ENCODE results near the gene JUP.

The JUP gene

DNA sequence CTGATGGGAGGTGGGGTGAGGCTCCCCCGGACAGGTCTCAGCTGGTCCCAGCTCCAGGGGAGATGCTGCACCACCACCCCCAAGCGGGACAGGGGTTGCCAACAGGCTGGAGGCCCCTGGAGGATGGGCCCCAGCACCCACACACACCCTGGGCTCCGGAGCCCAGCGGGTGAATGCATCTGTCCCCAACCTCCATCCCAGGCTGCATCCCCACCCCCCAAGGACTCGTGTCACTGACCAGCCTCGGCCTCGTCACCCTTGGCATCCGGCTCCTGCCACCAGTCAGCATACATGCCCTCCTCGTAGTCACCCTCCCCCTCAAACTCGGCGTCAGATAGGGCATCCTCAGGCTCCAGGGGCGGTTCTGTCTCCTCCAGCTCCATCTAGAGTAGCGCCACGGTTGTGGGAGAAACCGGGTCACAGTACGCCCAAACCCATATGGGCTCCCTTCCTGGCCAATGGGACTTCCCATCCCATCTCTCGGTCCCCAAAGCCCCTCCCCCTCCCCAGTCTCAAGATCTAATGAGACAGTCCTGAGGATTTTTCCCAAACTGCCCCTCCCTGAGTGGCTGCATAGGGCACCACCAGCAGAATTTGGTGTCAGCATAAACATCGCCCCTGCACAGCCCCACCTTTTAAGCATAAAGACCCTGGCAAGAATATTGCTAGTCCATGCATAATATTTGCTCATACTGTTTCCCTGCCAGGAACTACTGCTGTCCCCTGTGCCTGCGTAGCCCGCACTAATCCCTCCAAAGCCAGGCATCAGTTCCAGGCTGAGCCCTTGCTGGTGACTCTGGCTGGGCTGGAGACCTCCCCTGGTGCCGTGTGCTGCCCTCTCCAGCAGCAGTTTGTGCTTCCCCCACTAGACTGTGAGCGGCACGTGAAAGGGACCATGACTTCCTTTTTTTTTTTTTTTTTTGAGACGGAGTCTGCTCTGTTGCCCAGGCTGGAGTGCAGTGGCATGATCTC is 16.8 kb upstream of the JUP start:
- Histone ChIP-seq H3K27ac (ENCODE audit: low read depth, low read length) (no peak overlapping the region), H3K4me3 (ENCODE audit: low read depth, low read length) (no peak overlapping the region), H3K9ac (ENCODE audit: low read length) (no peak overlapping the region)

DNA sequence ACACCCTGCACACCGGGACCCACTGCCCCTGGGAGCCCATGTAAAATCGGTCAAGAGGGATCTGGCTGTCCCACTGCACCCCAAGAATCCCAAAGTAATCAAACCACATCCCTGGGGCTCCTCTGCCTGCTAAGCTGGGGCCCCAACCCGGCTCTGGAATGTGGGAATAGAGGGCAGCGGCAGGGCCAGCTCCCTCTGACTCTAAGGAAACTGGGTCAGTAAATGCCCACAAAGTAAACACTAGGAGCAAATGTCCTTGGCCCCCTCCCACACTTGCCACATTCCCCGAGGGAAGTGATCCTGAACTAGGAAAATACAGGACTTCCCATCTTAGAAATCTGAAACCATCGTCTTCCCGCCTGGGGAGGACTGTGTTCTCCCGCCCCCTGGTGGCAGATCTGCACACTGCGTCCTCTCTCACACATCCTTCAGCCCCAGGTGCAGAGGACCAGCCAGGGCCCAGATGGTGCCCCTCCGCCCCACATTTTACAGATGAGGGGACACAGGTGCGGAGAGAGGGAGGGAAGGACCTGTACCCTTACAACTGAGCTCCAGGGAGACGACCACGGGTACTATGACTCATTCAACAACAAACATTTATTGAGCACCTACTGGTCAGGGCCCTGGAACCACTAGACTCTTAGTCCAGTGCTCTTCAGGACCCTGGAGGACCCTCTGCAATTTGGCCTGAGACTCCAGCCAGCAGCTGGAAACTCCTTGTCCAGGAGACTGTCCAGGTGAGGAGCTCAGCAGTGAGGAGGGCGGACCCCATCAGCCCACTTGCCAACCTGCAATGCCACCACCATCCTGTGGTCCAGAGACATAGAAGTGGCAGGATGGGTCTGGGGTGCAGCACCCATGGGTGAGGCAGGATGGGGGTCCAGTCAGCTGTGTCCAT is 15.1 kb upstream of the JUP start:
- Histone ChIP-seq H3K27me3 (ENCODE audit: control insufficient read depth, insufficient read depth, low read length) (no peaks in the 10 kb centered on the region), H3K4me1 (ENCODE audit: control insufficient read depth, insufficient read depth, low read length) (peaks cover 11% of the 10 kb centered on the region), H3K9ac (ENCODE audit: low read length) (no peak overlapping the region), H3K36me3 (ENCODE audit: control insufficient read depth, insufficient read depth, low read length) (peaks cover 13% of the 10 kb centered on the region; the same call in 1 of the 2 replicates), H3K4me3 (ENCODE audit: low read depth, low read length) (peak overlapping the region; percentile 25), H3K27ac (ENCODE audit: low read depth, low read length) (no peak overlapping the region), H3K9me3 (ENCODE audit: control insufficient read depth, insufficient read depth, low read depth, low read length) (no peaks in the 10 kb centered on the region)

More for the DNA sequence above, 16.8 kb upstream of the JUP start:
- no peaks in the 10 kb centered on the region for H3K9me3 ChIP-seq (ENCODE audit: control insufficient read depth, insufficient read depth, low read depth, low read length)
- H3K4me1 ChIP-seq (ENCODE audit: control insufficient read depth, insufficient read depth, low read length): peaks cover 11% of the 10 kb centered on the region
- H3K27me3 ChIP-seq (ENCODE audit: control insufficient read depth, insufficient read depth, low read length): no peaks in the 10 kb centered on the region
- peaks cover 17% of the 10 kb centered on the region; the same call in 1 of the 2 replicates for H3K36me3 ChIP-seq (ENCODE audit: control insufficient read depth, insufficient read depth, low read length)

DNA sequence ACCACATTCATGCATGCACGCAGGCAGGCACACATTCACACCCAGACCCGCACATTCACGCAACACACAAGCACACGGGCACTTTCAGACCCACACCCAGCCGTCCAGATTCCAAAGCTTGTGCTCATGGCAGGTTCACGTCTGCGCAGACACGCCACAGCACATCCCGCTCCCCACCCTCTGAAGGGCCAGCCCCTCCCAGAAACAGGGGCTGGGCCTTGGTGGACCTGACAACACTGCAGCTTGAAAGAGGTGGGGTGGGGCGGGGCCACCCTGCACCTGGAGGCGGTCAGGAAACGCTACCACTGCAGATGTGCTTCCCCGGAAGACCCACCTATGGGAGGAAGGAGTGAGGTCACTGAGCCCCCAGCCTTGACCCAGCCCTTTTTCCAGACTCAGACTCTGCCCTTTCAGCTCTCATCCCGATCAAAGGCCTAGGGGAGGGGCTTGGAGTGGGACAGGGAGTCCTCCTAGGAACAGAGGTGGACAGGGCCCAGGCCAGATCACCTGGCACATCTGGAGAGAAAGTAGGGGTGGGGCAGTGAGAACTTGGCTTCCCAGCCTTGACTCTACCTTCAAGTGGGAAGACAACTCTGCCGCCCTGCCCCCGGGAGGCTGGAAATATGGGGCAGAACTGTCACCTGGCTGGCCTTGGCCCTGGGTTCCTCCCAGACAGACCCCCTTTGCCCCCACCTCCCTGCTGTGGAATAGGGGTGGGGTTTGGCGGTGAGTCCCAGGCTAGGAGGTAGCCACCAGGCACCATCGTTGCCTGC is 14.3 kb upstream of the JUP start:
- peak overlapping the region; percentile 1 for H3K9ac ChIP-seq (ENCODE audit: low read length)
- H3K27ac ChIP-seq (ENCODE audit: low read depth, low read length): no peak overlapping the region
- H3K27me3 ChIP-seq (ENCODE audit: control insufficient read depth, insufficient read depth, low read length): peaks cover 6% of the 10 kb centered on the region

DNA sequence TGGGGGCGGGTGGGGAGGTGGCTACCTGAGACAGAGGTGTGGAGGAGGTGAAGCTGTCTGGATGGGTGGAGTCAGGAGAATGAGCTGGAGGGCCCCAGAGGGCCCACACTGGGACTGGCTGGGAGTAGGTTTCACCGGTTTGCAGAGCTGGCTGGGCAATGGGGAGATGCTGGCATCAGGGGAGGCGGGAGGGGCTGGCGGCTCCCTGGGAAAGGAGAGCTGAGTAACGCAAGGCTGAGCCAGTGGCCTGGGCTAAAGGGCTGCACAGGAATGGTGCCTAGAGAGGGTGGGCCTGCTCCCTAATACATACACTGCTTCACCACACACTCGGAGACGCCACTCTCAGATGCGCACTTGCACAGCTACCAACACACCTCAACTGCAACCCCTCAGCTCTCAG is 12.9 kb upstream of the JUP start:
- peaks cover 18% of the 10 kb centered on the region for H3K27me3 ChIP-seq (ENCODE audit: control insufficient read depth, insufficient read depth, low read length)
- 0 out of 2 replicates have a peak, but pooled peaks cover 4% of the 10 kb centered on the region for H3K36me3 ChIP-seq (ENCODE audit: control insufficient read depth, insufficient read depth, low read length)
- no peak overlapping the region for H3K4me3 ChIP-seq (ENCODE audit: low read depth, low read length)
- H3K27ac ChIP-seq (ENCODE audit: low read depth, low read length): no peak overlapping the region
- H3K4me1 ChIP-seq (ENCODE audit: control insufficient read depth, insufficient read depth, low read length): peaks cover 15% of the 10 kb centered on the region
- H3K9ac ChIP-seq (ENCODE audit: low read length): no peak overlapping the region
- H3K9me3 ChIP-seq (ENCODE audit: control insufficient read depth, insufficient read depth, low read depth, low read length): no peaks in the 10 kb centered on the region

More for the DNA sequence above, 14.3 kb upstream of the JUP start:
- Histone ChIP-seq H3K9me3 (ENCODE audit: control insufficient read depth, insufficient read depth, low read depth, low read length) (no peaks in the 10 kb centered on the region), H3K36me3 (ENCODE audit: control insufficient read depth, insufficient read depth, low read length) (peaks cover 8% of the 10 kb centered on the region; the same call in 1 of the 2 replicates), H3K4me3 (ENCODE audit: low read depth, low read length) (peak overlapping the region; percentile 25), H3K4me1 (ENCODE audit: control insufficient read depth, insufficient read depth, low read length) (peaks cover 11% of the 10 kb centered on the region)

DNA sequence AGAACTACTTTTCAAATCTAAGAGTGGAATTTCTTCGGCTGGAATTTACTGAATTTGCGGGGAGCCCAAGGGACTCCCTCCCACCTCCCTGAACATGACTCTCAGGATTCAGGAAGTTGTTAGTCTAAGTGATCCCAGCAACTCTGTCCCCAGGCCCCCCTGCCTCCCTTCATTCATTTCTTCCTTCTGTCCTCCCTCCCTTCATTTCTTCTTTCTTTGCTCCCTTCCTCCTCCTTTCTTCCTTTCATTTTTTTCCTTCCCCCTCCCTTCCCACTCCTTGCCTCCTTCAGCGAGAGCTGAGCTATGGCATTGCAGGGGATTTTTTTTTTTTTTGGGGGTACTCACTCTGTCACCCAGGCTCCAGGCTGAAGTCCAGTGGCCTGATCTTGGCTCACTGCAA is 10.9 kb upstream of the JUP start:
- H3K9me3 ChIP-seq (ENCODE audit: control insufficient read depth, insufficient read depth, low read depth, low read length): no peaks in the 10 kb centered on the region
- peaks cover 33% of the 10 kb centered on the region for H3K4me1 ChIP-seq (ENCODE audit: control insufficient read depth, insufficient read depth, low read length)
- no peak overlapping the region for H3K9ac ChIP-seq (ENCODE audit: low read length)
- no peak overlapping the region for H3K4me3 ChIP-seq (ENCODE audit: low read depth, low read length)
- no peak overlapping the region for H3K27ac ChIP-seq (ENCODE audit: low read depth, low read length)
- peaks cover 32% of the 10 kb centered on the region for H3K27me3 ChIP-seq (ENCODE audit: control insufficient read depth, insufficient read depth, low read length)
- 0 out of 2 replicates have a peak, but pooled peaks cover 4% of the 10 kb centered on the region for H3K36me3 ChIP-seq (ENCODE audit: control insufficient read depth, insufficient read depth, low read length)

DNA sequence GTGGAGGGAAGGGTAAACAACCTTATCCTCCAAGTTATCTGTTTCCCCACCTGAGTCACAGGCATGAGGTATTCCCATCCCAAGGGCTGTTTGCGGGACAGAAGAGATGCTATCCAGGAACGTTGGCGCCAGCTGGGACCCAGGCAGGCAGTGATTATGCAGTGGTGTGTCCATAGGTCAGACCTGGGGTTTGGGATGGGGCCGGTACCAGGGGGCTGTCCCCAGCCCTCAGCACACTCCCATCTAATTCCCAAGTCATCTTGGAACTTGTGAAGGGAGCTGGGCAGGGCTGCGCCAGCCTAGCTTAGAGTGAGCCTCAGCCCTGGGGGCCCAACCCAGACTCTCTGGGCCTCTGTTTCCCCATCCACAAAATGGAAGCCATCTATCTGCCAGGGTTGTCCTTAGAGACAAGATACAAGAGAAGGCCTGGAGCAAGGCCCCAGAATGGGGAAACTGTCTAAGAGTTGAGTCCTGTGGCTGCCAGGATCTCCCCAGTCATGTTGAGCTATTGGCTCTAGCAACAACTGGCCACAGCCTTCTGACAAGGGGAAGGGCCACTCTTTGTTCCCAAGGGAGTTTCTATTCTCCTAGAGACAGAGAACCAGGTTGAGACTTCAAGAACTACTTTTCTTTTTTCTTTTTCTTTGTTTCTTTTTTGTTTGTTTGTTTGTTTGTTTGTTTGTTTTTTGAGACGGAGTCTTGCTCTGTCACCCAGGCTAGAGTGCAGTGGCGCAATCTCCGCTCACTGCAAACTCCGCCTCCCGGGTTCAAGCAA is 9.8 kb upstream of the JUP start:
- no peak overlapping the region for H3K27ac ChIP-seq (ENCODE audit: low read depth, low read length)
- no peak overlapping the region for H3K9ac ChIP-seq (ENCODE audit: low read length)
- no peak overlapping the region for H3K4me3 ChIP-seq (ENCODE audit: low read depth, low read length)
- H3K9me3 ChIP-seq (ENCODE audit: control insufficient read depth, insufficient read depth, low read depth, low read length): no peaks in the 10 kb centered on the region
- no peaks in the 10 kb centered on the region for H3K36me3 ChIP-seq (ENCODE audit: control insufficient read depth, insufficient read depth, low read length)
- peaks cover 38% of the 10 kb centered on the region for H3K27me3 ChIP-seq (ENCODE audit: control insufficient read depth, insufficient read depth, low read length)
- peaks cover 31% of the 10 kb centered on the region for H3K4me1 ChIP-seq (ENCODE audit: control insufficient read depth, insufficient read depth, low read length)

DNA sequence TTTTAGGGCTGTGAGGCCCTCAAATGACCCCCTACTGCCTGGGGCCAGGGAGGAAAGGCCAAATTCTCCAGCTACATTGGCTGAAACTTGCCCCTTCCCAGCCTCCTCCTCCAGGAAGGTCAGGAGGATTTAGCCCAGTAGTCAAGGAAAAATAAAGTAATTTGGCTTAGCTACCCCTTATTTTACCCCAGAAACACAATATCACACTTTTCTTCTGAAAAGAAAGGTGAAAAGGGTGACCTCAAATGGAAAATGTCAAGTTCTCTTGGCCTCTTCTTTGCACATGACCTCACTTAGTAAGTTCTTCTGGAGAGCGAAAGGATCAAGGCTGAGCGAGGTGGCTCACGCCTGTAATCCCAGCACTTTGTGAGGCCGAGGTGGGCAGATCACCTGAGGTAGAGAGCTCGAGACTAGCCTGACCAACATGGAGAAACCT is 8.0 kb upstream of the JUP start:
- Histone ChIP-seq H3K9me3 (ENCODE audit: control insufficient read depth, insufficient read depth, low read depth, low read length) (no peaks in the 10 kb centered on the region), H3K36me3 (ENCODE audit: control insufficient read depth, insufficient read depth, low read length) (no peaks in the 10 kb centered on the region), H3K9ac (ENCODE audit: low read length) (no peak overlapping the region), H3K4me1 (ENCODE audit: control insufficient read depth, insufficient read depth, low read length) (peaks cover 22% of the 10 kb centered on the region), H3K4me3 (ENCODE audit: low read depth, low read length) (no peak overlapping the region; the same call in 1 of the 2 replicates), H3K27me3 (ENCODE audit: control insufficient read depth, insufficient read depth, low read length) (peaks cover 46% of the 10 kb centered on the region), H3K27ac (ENCODE audit: low read depth, low read length) (no peak overlapping the region)

DNA sequence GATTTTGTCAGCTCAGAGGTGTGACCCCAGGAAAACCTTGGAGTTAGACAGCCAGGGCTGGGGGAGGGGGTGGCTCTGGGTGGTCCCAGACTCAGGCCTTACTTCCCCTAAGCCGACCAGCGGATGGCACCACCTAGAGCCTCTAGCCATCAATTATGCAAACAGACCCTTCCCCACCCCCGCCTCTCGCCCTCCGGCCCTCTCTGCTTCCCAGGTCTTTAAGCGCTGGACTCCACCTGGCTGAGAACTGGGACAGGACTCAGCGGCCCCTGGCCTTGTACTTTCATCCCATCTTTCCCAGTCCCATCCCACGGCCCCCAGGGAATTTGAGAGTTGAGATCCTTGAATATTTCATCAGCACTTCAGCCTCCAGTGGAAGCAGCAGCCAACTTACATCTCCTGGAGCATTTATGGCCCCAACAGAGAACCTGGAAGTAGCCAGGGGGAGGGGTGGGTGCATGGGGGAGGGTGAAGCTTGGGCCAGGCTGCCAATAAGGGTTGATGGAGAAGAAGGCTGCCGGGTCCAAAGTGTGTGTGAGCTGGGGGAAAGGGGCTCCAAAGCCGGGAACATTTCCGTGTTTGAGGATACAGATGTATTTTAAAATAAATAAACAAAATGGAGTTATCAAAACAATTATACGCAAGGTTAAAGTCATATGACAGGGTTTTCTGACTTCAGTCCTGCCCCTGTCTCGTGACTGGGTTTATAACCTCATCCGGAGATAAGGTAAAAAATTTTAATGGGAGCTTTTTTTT is 7.5 kb upstream of the JUP start:
- peak overlapping the region; percentile 53 for H3K4me3 ChIP-seq (ENCODE audit: low read depth, low read length)
- peak overlapping the region; percentile 86 for H3K9ac ChIP-seq (ENCODE audit: low read length)
- H3K27ac ChIP-seq (ENCODE audit: low read depth, low read length): peak overlapping the region; percentile 62; the same call in 1 of the 2 replicates
- no peaks in the 10 kb centered on the region for H3K9me3 ChIP-seq (ENCODE audit: control insufficient read depth, insufficient read depth, low read depth, low read length)
- H3K4me1 ChIP-seq (ENCODE audit: control insufficient read depth, insufficient read depth, low read length): peaks cover 22% of the 10 kb centered on the region
- peaks cover 51% of the 10 kb centered on the region for H3K27me3 ChIP-seq (ENCODE audit: control insufficient read depth, insufficient read depth, low read length)
- H3K36me3 ChIP-seq (ENCODE audit: control insufficient read depth, insufficient read depth, low read length): no peaks in the 10 kb centered on the region

DNA sequence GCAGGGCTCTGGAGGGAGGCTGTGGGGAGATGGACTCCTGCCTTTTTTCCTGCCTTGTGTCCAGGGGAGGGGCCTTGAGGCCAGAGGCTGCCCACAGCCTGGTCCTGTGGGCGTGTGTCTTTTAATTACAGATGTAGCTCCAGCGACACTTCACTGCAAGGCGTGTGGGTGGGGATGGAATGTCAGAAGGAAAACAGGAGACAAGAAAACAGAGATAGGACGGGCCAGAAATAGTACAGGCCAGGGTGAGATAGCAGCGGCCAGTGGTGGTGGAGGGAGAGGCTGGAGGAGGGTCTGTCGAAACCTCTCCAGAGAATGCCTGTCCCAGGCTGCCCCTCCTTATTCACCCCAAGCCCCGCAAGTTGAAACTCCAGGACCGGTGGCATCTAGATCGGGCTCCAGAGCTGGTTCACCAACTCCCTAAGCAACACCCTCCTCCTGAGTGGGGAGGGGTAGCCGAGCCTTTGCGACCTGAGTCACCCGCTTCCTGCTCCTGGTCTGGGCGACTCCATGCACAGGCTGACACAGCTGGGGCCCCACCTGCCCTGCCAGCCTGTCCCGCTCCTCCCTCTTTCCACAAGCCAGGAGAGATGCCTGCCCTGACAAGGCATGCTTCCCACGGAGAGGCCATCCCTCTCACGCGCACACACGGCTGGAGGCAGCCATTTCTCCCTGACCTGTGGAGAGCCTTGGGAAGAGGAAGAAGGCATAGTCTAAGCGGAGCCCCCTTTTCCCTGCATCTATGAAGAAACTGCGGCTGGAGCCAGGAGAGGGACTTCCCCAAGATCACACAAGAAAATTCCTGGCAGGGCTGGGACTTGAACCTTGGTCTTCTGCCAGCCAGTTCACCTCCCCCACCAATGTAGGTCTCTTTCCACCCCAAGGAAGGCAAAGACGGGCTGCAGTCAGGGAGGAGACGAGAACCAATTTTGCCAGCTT is 6.6 kb upstream of the JUP start:
- no peaks in the 10 kb centered on the region for H3K36me3 ChIP-seq (ENCODE audit: control insufficient read depth, insufficient read depth, low read length)
- peak overlapping the region; percentile 62; the same call in 1 of the 2 replicates for H3K27ac ChIP-seq (ENCODE audit: low read depth, low read length)
- H3K9ac ChIP-seq (ENCODE audit: low read length): peak overlapping the region; percentile 86
- H3K9me3 ChIP-seq (ENCODE audit: control insufficient read depth, insufficient read depth, low read depth, low read length): no peaks in the 10 kb centered on the region
- H3K4me3 ChIP-seq (ENCODE audit: low read depth, low read length): peak overlapping the region; percentile 53
- peaks cover 22% of the 10 kb centered on the region for H3K4me1 ChIP-seq (ENCODE audit: control insufficient read depth, insufficient read depth, low read length)
- peaks cover 53% of the 10 kb centered on the region for H3K27me3 ChIP-seq (ENCODE audit: control insufficient read depth, insufficient read depth, low read length)
